Activated CD4-positive, alpha-beta T cell treated with anti-CD3 and anti-CD28 coated beads, Interleukin-2, amount 50 U/mL, for 1 hour (primary cell): ENCODE measurements around the gene MYL11.

ENCODE experiments used
- DNase-seq: peaks from one replicate; pipeline ENCODE4 v3.0.0-alpha.2; 2020

The MYL11 gene

DNA sequence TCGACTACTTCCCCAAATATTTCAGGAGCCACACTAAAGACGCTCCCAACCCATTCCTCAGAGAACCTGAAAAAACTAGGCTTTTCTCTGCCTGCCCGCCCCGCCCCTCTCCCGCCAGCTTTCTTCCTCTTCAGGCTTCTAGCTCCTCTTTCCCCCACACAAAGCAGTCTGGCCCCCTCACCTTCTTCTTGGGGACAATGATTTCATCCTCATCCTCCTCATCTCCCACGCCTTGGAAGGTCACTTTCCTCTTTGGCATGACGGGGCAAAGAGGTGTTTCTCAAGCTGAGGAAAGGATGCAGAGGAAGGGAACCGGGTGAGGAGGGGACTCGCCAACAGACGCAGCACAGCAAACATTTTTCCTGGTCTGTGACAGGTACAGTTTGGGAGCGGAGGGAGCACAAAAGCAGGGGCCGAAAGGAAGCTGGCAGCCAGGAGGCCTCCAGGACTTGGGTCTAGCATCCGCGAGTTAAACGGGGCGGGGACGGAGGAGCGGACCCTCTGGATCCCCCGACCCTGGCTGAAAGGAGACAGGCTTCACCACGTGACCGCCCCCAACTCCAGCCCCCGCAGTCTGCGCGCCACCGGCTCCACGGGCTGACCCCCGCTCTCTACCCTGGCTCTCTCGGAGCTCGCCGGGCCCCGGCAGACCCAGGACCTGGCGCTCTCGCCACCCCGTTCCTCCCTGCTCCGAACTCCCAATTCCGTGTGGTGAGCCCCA, 20.0 kb upstream of the MYL11 start:
- DNase-seq = no peak

DNA sequence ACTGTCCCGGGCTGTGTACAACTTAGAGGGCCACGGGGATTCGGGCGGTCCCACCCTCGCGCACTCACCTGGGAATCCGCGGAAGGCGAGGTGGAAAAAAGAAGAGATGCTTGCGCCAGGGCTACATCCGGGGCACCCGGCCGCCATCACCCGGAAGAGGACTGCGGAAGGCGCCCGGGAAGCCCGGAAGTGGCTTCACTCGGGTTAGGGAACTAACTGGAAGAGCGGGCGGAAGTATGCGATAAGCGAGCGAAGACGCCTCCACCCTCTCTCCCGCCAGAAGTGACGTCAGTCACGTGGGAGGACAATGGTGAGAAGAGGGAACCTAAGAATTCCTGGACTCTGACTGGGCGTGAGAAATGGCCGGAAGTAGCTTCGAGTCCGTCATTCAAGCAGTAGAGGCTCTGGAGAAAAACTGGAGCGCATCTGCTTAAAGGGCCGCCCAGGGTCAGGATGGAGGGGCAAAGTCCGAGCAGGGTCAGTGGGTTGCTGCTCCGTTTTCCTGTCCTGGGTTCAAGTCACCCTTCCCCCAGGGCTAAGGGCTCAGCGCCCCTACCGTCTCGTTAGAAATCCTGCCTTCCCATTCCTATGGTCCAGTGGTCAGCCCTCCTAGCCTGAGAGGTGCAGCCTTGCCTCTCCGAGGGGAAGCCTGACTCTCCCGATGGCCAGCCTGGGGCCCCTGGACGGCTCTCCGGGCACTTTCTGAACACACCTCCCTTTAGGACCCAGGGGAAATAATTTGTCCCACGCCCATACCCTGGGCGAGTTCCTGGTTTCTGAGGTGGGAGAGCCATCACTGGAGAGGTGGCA, 19.3 kb upstream of the MYL11 start, which contains the start of gene CD2BP2:
TSS of gene CD2BP2 (minus strand) at position 165 of the 810 bp plus-strand sequence. CDS start 627 bp downstream, outside the sequence.
- DNase-seq = peak; percentile 83

DNA sequence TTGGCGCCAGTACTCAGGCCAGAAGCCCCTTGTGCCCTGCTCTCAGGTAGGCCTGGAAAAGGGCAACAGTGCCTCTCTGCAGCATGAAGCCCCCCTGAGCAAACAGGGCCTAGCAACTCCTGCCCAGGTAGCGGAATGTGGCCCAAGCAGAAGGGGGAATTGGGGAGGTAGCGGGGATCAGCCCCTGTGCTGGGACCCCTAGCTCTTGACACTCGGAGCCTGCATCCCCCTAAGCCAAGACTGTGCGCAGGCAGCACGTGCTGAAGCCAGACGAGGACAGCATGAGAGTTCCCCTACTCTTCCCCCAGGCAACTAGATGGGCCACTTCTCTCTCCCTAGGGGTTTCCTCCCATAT, 18.7 kb upstream of the MYL11 start:
- DNase-seq = no peak

DNA sequence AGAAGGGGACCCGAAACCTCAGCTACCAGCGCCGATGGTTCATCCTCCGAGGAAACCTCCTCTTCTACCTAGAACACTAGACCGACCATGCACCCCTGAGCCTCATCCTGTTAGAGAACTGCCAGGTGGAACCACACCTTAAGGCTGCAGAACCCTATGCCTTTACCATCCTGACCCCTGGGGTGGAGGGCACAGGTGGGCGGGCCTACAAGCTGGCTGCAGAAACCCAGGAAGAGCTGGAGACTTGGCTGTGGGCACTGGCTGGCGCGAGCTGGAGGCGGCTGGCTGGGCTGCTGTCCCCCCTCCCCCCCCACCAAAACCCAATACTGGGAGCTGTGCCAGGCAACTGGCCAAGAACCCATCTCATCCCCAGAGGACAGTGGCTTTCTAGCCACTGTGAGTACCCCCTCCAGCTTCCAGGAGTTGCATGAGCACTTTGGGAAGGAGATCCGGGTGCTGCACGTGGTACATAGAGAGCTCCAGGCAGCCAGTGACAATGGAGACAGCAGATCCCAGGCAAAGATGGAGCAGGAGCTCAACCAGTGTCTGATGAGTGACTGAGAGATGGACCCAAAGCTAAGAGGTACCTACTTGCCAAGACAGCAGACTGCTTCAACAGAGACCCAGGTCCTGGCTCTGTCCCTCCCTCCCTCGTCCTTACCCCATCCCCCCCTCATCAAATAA, 18.1 kb upstream of the MYL11 start:
- no peak for DNase-seq

DNA sequence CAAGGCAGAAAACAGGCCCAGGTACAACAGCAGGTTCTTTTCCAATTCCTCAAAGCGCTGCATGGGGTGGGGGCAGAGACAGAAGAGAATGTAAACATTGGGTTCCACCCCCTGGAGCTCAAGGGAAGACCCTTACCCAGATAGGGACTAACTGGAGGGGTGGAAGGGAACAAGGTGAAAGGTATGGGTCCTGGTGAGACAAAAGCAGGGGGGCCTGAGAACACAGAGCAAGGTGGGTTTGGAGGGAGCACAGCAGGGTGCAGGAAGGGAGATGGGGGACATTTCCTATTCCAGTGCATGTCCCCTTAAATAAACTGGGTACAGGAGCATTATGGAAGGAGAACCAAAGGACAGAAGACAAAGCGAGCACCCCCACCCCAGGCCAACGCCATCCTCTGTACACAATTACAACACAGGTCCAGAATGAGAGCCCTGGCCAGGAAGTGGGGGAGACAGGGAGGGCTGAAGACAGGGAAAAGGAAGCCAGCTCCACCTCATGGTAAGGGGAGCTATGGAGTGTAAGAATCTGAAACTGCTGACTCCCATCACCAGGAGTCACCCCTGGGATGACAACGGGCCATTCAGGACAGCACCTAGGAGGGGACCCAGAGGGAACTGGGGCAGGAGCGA, 17.4 kb upstream of the MYL11 start:
- DNase-seq = no peak

DNA sequence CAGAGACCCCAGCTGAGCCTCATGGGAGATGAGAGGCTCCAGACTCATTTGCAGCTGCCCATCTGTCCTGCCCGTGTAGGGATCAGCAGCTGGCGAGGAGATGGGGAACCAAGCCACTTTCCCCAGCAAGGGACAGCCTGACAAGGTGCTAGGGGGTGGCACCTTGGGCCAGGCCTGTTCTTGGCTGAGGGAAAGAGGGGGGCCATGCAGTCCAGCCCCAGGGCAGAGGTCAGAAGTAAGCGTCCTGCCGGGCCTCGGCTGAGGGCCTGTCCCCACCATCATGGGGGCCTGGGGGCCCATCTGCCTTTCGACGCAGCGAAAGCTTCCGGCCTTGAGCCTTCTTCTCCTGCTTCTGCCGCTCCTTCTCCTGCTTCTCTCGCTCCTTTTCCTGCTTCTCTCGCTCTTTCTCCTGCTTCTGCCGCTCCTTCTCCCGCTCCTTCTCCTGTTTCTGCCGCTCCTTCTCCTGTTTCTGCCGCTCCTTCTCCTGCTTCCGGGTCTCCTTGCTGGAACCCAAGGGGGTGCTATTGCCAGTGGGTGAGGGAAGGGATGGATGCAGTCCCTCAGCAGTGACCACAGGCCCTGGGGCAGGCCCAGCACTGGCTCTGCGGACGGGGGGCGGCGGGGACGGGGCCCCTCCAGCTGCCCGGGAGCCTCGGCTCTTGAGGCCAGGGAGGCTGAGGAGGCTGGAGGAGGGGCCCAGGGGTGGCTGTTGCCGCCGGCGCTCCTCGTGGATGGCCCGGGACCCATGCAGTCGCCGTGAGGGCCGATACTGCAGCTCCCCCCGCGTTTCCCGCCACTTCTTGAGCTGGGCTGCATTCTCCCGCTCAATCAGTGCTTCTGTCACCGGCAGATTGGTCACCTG, 16.7 kb upstream of the MYL11 start:
- no peak for DNase-seq

DNA sequence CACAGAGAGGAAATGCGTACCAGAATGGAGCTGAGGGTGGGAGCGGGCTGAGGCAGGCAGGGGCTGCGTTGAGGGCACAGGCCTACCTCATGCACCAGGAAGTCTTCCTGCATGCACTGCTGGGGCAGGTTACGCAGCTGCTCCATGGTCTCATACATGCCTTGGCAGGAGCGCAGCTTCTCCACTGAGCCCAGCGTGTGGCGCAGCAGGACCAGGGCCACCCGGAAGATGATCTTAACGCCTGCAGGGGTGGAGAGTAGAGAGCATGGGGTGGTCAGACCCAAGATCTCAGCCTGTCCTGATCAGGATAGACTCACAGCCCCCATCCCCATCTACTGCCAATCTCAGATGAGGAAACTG, 16.0 kb upstream of the MYL11 start:
- DNase-seq = no peak

DNA sequence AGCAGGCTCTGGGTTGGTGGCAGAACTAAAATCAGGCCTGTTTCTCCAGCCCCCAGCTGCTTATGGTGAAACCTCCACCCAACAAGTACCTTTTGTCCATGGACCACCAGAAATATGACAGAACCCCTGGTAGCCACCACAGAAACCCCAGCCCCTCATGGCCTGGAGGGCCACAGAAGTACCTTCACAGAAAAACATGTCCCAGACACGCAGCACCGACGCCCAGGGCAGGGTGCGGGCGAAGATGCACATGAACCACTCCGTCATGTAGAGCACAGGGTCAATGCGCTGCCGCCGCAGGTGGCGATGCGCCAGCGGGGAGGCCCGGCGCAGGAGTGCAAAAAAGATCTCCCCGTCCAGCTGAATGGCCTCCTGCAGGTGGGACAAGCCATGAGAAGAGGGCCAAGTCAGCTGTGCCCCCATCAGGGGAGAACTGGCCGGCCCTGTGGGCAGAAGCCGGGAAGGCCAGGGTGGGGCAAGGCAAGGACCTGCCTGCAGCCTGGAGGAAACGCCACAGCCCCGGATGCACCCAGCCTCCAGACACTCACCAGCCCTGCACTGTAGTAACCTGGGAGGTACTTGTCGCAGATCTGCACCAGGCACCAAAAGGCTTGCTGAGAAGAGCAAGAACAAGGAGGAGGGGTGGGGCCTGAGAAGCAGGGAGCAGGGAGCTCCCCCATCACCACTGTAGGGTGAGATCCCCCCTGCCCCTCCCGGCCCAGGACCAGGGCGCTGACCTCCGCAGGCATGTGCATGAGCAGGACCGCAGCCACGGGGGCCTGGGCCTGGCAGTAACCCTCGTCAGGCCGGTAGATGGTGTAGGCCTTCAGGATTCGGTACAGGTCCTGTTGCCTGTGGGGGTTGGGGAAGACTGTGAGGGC, 15.4 kb upstream of the MYL11 start:
- no peak for DNase-seq

DNA sequence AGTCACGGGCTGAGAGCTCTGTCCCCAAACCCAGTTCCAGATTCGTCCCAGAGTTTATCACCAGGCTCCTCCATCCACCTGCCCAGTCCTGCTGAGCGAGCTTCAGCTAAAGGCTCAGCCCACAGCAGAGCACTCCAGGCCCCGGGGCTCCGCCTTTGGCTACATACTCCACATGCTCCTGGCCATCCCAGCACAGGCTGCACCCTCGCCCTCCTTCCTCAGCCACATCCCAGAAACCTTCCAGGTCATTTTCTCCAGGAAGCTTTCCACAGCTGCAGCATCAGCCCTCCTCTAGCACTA, 14.8 kb upstream of the MYL11 start:
- no peak for DNase-seq

DNA sequence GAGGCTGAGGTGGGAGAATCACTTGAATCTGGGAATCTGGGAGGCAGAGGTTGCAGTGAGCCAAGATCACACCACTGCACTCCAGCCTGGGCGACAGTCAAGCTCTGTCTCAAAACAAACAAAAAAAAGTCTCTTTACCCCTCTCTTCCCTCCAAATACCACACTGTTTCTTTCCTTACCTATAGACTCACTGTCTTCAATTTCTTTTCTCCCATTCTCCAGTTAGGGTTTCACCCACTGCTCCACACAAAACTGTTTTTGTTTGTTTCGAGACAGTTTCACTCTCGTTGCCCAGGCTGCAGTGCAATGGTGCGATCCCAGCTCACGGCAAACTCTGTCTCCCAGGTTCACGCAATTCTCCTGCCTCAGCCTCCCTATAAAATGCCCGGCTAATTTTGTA, 13.4 kb upstream of the MYL11 start:
- no peak for DNase-seq

DNA sequence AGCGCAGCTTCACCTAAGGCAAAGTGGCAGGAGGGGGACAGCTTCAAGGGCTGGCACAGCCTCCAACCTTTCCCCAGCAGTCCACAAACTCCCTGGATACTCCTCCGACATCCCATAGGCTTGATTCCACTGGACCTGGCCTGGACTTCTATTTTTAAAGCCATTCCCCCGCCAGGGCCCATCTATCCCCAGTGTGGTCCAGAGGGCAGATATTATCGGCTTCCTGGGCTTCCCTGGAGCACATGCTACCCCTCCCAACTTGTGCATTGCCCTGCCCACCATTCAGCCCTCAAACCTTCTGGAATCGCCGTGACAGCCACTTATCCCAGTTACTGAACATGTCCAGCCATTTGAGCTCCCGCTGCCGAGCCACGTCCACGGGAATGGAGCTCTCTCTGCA, 9.4 kb upstream of the MYL11 start:
- DNase-seq = no peak

DNA sequence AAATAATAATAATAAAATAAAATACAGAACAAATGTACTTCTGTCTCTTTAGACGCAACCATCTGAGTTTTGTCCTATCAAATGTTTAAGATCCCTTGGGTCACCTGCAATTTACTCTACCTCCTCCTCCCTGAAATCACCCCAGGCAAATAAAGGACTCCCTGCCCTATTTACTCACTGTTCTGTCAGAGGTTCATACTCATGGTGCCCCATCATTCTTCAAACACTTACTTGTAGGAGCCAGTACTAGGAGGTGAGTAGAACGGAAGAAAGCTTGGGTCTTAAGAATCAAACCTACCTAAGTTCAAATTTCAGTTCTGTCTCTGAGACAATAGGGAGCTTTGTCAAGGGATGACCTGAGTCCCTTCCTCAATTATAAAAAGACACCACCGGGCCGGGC, 8.1 kb upstream of the MYL11 start:
- DNase-seq = no peak

DNA sequence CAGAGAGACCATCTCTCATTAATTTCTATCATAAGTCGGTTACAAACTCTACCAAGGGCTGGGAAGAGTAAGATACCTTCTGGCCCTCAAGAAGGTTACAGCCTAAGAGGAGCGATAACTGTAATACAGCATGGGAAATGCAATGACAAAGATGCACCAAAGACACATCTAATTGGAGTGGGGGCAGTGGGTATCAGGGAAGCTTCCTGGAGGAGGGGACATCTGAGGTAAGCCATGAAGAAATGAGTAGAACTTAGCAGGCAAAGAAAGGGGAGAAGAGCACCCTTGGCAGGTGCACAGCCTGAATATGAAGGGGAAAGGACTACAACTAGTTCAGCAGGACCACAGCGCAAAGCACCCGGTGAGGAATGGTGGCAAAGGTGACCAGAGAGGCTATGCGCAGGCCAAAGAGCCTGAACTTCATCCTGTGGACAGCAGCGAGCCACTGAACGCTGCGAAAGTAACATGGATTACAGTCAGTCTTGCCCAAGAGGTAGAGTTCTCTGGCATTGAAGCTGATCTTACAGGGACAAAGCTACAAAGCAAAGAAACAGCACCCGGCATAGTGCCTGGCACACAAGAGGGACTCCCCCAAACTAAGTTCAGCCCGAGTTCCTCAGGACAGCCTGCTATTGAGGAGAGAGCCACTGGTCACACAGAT, 7.1 kb upstream of the MYL11 start:
- no peak for DNase-seq

DNA sequence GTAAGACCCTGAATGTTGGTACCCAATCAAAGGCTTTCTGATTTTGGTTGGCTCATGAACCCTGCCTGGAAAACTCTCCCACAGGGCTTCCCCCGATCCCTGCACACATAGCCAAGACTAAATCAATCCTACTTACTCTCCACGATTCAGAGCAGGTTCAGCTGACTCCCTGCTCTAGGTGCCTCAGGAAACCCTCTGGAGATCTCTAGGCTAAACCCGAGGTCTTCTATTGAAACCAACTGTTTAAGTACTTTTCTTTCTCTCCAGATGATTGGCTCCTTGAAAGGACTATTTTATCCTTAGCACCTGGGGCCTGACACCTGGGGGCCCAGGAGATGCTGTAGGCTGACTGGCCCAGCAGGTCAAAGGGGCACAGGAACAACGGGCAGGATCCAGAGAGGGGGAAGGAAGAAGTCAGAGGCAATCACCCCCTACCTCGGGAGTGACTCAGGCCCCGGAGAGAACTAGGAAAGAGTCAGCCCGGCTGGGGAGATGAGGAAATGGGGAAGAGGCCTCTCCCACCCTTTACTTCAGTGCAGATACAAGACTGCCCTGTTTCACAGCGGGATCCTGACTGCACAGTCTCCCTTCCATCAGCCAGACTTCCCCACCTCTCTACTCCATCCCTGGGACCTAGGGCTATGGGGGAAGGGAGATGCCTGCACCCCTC, 6.3 kb upstream of the MYL11 start:
- no peak for DNase-seq

DNA sequence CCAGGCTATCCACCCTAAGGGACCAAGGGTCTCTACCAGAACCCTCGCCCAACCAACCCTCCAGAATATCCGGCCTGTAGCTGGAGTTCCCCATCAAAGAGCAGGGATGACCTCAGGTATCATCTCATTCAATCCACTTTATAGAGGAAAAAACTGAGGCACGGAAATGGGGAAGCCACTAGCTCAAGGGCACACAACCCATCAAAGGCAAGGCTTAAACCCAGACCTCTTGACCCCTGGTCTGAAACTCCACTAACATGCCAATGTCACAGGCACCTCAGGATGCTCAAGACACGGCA, 5.9 kb upstream of the MYL11 start:
- DNase-seq = no peak

DNA sequence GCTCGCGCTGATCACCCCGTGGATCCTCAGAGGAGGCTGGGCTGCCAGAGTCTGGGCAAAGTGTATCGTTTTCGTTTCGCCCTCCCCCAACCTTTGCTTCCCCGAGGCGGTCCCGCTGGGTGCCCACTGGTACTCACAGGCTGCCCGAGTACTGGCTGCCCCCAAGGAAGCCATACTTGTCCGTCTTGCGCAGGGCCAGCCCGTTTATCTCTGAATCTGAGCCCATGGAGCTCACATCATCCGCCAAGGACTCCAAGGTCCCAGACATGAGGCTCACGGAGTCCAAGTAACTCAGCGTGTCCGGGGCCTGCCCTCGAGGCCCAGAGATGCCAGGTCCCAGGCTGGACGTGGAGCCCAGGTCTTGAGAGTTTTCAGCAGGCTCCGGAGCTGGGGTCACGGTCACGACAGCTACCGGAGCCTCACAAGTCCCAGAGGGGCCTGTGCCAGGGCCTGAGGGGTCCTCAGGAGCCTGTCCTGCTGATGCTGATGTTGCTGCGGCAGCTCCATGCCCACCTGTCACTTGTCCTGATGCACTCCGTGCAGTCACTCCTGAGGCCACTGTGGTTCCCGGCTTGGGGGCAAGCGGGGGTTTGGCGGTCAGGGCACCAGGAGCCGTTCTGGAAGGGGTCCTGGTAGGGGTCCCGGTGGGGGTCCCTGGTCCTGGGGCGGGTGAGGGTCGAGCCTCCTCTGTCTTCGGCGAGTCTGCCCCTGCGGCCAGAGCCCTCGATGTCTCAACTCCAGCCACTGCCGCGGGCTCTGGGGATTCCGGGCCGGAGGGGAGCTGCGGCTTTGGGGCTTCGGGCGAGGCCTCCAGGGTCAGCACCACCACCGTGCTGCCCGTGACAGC, 5.3 kb upstream of the MYL11 start:
- no peak for DNase-seq

DNA sequence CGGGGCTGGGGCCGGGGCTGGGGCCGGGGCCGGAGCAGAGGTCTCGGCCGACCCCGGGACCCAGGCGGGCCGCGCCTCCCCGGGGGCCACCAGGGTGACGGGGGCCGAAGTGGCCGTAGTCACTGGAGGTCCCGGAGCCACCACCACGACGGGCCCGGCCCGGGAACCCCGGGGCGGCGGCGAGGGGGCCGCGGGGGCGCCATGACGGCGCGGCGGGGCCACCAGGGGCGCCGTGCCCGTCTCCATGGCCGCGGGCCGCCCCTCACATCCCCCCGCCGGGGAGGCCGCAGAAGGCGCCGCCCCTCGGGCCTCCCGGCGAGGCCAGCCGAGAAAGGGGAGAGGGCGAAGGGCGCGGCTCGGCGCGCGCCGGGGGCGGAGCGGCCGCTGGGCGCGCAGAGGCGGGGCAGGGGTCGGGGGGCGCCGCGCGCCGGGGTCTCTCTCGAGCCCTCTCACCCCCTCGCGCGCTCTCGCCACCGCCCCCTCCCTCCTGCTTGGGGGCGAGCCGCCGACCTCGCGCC, 4.6 kb upstream of the MYL11 start:
- no peak for DNase-seq

DNA sequence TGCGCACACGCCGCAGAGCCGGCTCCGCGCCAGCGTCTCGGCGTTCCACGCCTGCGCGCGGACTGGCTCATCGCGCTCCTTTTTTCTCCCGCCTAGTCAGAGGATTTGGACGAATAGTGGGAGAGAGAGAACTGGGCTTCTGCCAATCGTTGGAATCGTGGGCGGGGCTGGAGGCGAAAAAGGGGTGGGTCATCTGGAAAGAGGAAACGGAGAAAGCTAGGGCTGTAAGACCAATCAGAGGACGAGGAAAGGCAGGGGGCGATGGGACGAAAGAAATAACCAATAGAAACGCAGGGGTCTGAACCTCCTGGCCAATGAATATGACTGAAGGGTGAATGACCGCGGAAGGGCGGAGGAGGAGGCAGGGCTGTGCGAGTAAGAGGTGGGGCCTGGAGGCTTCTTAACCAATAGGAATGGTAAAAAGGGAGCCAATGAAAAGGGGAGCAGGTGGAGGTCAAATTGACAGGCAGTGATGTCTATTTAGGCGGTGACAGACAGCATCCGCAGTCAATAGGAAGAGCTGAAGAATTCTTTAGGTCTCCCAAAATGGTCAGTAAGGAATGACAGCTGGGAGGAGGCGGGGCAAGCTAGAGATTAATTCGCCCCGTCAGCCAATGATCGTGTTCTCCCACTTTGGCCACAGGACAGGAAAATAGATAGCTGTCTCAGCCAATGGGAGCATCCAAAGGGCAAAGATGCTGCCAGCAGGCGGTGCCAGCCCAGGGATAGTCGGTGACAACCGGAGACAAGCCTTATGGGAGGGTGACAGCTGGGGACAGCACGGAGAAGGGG, 4.0 kb upstream of the MYL11 start, which contains the start of gene TBC1D10B:
TSS of gene TBC1D10B (minus strand) at position 39 of the 792 bp plus-strand sequence. CDS start 311 bp downstream, outside the sequence.
- DNase-seq = peak; percentile 99
